ENCODE measurements around the gene NKAIN2.

NKAIN2 gene

DNA sequence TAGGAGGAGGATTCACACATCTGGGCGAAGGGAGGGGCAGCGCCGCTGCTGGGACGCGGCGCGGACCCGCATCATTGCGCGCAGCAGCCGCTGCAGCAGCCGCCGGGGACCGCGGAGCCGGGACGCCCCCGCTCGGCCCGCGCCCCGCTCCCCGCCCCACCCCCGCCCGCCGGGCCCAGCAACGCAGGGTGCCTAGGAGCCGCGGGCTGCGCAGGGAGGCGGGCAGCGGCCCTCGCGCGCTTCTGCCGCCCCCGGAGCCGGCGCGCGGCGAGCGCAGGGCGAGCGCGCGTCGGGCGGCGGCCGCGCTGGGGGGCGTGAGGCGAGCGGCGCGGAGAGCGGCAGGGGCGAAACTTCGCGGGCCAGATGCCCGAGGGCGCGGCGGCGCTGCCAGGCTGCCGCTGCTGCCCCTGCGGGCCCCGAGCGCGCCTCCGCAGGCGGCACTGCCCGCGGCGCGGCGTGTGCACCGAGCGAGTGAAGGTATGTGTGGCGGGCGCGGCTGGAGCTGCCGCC lies at the start of gene NKAIN2:
Gene NKAIN2, plus strand, starts transcription at position 362 of the 510 bp plus-strand sequence.
- no peak within 1 kb of the TSS for H3K9ac ChIP-seq (ENCODE audit: low read length in 2 of 2)
- H3K27ac ChIP-seq (ENCODE audit: low read length): no peak within 1 kb of the TSS
- peaks cover 6 to 22% of the 10 kb centered on the region in 2 donors for H3K27me3 ChIP-seq (ENCODE audit: control insufficient read depth in 1 of 2, insufficient read depth in 2 of 2, low read length in 2 of 2)
- H3K9me3 ChIP-seq (ENCODE audit: control insufficient read depth in 2 of 2, low read length in 2 of 2): no peaks in the 10 kb centered on the region
- H3K36me3 ChIP-seq (ENCODE audit: control insufficient read depth in 2 of 2, insufficient read depth in 2 of 2, low read length in 2 of 2): no peaks in the 10 kb centered on the region
- peaks cover 10% of the 10 kb centered on the region for H3K4me1 ChIP-seq (ENCODE audit: control insufficient read depth, insufficient read depth, low read length)
- peak within 1 kb of the TSS; percentile 68 to 72 for H3K4me3 ChIP-seq (ENCODE audit: low read length in 2 of 2)

DNA sequence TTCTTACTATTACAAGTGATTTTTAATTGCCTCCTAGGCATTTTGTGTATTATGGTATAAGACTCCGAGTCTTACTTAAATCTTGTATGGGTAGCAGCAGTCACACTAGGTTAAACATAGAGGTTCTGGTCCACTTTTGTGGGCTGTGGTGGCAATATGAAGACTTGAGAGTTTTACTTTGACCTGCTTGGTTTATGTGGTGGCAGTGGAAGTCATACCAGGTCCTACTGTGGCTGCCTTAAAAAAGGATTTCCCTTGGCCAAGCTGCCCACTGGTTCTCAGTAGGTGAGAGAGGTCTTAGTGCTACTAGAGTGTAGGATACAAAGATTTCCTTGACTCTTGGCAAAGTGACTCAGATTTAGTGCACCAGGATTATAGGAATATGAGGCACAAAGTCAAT lies 44.2 kb upstream of the NKAIN2 start:
- Histone ChIP-seq H3K36me3 (ENCODE audit: control insufficient read depth in 2 of 2, insufficient read depth in 2 of 2, low read length in 2 of 2) (no peaks in the 10 kb centered on the region), H3K9me3 (ENCODE audit: control insufficient read depth in 2 of 2, low read length in 2 of 2) (no peaks in the 10 kb centered on the region), H3K27me3 (ENCODE audit: control insufficient read depth in 1 of 2, insufficient read depth in 2 of 2, low read length in 2 of 2) (no peaks in the 10 kb centered on the region), H3K27ac (ENCODE audit: low read length) (no peak overlapping the region), H3K4me1 (ENCODE audit: control insufficient read depth, insufficient read depth, low read length) (no peaks in the 10 kb centered on the region), H3K9ac (ENCODE audit: low read length in 2 of 2) (no peak overlapping the region), H3K4me3 (ENCODE audit: low read length in 2 of 2) (no peak overlapping the region)

DNA sequence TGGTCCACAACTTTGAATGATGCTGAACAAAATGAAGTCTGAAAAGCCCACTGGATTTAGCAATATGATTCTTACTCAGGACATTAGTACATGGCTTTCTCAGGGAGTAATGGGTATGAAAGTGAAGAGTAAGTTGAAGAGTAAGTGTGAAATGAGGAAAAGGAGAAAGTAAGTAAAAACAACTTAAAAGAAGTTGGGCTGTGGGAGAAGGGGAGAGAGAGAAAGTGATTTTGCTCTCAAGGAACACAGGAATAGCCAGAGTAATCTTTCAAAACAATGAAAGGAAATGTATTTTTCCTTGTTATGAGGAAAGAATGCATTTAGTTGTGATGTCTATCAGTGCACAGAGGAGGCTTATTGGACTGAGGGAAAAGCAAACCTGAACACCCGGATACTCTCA lies 39.8 kb upstream of the NKAIN2 start:
- no peak overlapping the region for H3K9ac ChIP-seq (ENCODE audit: low read length in 2 of 2)
- no peaks in the 10 kb centered on the region for H3K4me1 ChIP-seq (ENCODE audit: control insufficient read depth, insufficient read depth, low read length)
- no peak overlapping the region for H3K27ac ChIP-seq (ENCODE audit: low read length)
- no peaks in the 10 kb centered on the region for H3K27me3 ChIP-seq (ENCODE audit: control insufficient read depth in 1 of 2, insufficient read depth in 2 of 2, low read length in 2 of 2)
- no peaks in the 10 kb centered on the region for H3K36me3 ChIP-seq (ENCODE audit: control insufficient read depth in 2 of 2, insufficient read depth in 2 of 2, low read length in 2 of 2)
- no peaks in the 10 kb centered on the region for H3K9me3 ChIP-seq (ENCODE audit: control insufficient read depth in 2 of 2, low read length in 2 of 2)
- no peak overlapping the region for H3K4me3 ChIP-seq (ENCODE audit: low read length in 2 of 2)

DNA sequence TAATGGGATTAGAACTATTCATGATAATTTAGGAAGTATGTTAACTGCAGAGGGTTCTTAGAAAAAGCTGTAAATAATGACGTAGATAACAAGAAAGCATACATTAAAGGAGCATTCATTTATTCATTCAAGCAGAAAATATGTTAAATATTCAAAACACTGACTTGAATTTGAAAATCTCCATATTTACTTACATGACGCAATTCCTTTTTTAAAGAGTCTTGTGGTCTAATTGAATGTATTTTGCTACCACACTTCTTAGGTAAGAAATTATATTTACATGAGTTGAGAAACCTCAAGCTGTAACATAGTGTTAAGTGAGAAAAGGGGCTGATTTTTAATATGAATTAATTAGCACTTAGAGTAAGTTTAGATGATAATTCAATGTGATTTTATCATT lies 38.9 kb upstream of the NKAIN2 start:
- Histone ChIP-seq H3K9ac (ENCODE audit: low read length in 2 of 2) (no peak overlapping the region), H3K36me3 (ENCODE audit: control insufficient read depth in 2 of 2, insufficient read depth in 2 of 2, low read length in 2 of 2) (no peaks in the 10 kb centered on the region), H3K27me3 (ENCODE audit: control insufficient read depth in 1 of 2, insufficient read depth in 2 of 2, low read length in 2 of 2) (no peaks in the 10 kb centered on the region), H3K4me3 (ENCODE audit: low read length in 2 of 2) (no peak overlapping the region), H3K4me1 (ENCODE audit: control insufficient read depth, insufficient read depth, low read length) (no peaks in the 10 kb centered on the region), H3K9me3 (ENCODE audit: control insufficient read depth in 2 of 2, low read length in 2 of 2) (no peaks in the 10 kb centered on the region), H3K27ac (ENCODE audit: low read length) (no peak overlapping the region)

DNA sequence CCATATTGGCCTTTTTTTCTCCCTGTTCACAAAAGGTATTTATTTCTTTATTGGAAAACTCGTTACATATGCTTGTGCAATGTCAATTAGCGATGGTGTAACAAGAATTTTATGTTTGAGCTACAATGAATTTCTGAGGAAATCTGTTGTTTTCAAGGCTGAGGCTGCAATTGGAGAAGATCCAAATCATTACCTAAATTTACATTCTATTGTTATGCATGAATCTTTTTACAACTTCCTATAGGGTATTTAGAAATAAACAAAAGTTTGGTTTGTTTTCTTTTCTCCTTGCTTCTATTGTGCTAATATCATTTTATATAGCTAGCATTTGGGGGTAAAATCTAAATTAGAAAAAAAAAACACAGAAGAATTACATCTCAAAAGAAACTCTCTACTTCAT lies 34.7 kb upstream of the NKAIN2 start:
- H3K36me3 ChIP-seq (ENCODE audit: control insufficient read depth in 2 of 2, insufficient read depth in 2 of 2, low read length in 2 of 2): no peaks in the 10 kb centered on the region
- H3K27ac ChIP-seq (ENCODE audit: low read length): no peak overlapping the region
- H3K4me3 ChIP-seq (ENCODE audit: low read length in 2 of 2): no peak overlapping the region
- H3K9ac ChIP-seq (ENCODE audit: low read length in 2 of 2): no peak overlapping the region
- H3K4me1 ChIP-seq (ENCODE audit: control insufficient read depth, insufficient read depth, low read length): no peaks in the 10 kb centered on the region
- H3K9me3 ChIP-seq (ENCODE audit: control insufficient read depth in 2 of 2, low read length in 2 of 2): no peaks in the 10 kb centered on the region
- no peaks in the 10 kb centered on the region for H3K27me3 ChIP-seq (ENCODE audit: control insufficient read depth in 1 of 2, insufficient read depth in 2 of 2, low read length in 2 of 2)

DNA sequence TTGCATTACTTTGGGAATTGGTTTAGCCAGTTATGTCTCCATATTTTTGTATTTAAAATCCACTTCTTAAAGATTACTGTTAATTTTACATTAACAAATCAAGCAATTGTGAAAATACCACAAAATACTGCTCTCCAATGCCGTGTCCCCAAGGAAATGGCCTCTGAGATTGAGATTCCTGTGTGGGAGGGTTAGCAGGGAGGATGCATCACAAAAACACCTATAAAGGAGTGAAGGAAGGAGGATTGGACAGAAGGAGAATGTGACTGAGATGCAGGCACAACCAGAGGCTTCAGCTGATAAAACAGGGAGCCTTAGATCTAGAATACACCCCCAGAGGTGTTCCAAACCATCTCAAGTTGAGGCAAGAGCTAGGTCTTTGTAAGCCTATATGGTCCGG lies 34.2 kb upstream of the NKAIN2 start:
- no peaks in the 10 kb centered on the region for H3K27me3 ChIP-seq (ENCODE audit: control insufficient read depth in 1 of 2, insufficient read depth in 2 of 2, low read length in 2 of 2)
- no peak overlapping the region for H3K4me3 ChIP-seq (ENCODE audit: low read length in 2 of 2)
- no peak overlapping the region for H3K27ac ChIP-seq (ENCODE audit: low read length)
- no peak overlapping the region for H3K9ac ChIP-seq (ENCODE audit: low read length in 2 of 2)
- H3K36me3 ChIP-seq (ENCODE audit: control insufficient read depth in 2 of 2, insufficient read depth in 2 of 2, low read length in 2 of 2): no peaks in the 10 kb centered on the region
- no peaks in the 10 kb centered on the region for H3K4me1 ChIP-seq (ENCODE audit: control insufficient read depth, insufficient read depth, low read length)
- H3K9me3 ChIP-seq (ENCODE audit: control insufficient read depth in 2 of 2, low read length in 2 of 2): no peaks in the 10 kb centered on the region

DNA sequence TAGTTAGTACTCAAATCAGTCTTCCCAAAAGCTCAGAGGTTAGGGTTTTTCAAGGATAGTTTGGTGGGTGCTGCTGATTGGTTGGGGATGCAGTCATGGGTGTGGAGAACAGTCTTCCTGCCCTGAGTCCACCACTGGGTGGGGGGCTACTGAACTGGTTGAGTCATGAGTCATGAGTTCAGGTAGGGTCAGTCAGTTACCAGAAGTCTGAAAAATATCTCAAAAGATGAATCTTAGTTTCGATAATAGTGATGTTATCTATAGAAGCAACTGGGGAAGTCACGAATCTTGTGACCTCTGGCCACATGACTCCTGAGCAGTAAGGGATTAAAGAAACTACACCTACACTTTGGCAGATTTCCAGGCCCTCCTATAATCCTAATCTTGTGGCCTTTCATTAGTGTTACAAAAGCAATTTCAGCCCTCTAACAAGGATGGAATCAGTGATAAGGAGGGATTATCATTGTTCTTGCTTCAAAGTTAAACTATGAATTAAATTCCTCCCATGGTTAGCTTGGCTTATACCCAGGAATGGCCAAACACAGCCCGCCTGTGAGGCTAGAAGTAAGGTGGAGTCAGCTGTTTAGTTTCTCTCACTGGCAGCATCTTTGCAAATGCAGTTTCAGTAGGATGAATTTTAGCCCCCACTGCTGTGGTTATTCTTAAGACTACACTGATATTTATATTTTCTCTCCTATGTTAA lies 33.3 kb upstream of the NKAIN2 start:
- Histone ChIP-seq H3K27me3 (ENCODE audit: control insufficient read depth in 1 of 2, insufficient read depth in 2 of 2, low read length in 2 of 2) (no peaks in the 10 kb centered on the region), H3K36me3 (ENCODE audit: control insufficient read depth in 2 of 2, insufficient read depth in 2 of 2, low read length in 2 of 2) (no peaks in the 10 kb centered on the region), H3K9ac (ENCODE audit: low read length in 2 of 2) (no peak overlapping the region), H3K4me3 (ENCODE audit: low read length in 2 of 2) (no peak overlapping the region), H3K9me3 (ENCODE audit: control insufficient read depth in 2 of 2, low read length in 2 of 2) (no peaks in the 10 kb centered on the region), H3K4me1 (ENCODE audit: control insufficient read depth, insufficient read depth, low read length) (no peaks in the 10 kb centered on the region), H3K27ac (ENCODE audit: low read length) (no peak overlapping the region)

DNA sequence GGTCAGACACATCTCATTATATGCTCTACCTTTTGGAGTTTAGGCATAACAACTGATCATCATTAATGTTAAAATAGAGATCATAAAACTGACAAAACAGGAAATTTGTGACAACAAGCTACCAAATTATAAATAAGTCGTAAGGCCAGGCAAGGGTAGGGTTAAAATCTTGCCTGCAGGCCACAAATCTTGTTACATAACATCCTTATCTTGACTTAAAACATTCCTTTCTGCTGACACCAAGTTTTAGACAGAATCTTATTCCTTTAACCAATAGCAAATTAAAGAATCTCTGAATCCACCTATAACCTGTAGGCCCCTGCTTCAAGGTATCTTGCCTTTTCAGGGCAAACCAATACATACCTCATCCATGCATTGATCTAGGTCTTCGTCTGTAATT lies 32.5 kb upstream of the NKAIN2 start:
- no peak overlapping the region for H3K9ac ChIP-seq (ENCODE audit: low read length in 2 of 2)
- H3K27ac ChIP-seq (ENCODE audit: low read length): no peak overlapping the region
- H3K27me3 ChIP-seq (ENCODE audit: control insufficient read depth in 1 of 2, insufficient read depth in 2 of 2, low read length in 2 of 2): no peaks in the 10 kb centered on the region
- no peak overlapping the region for H3K4me3 ChIP-seq (ENCODE audit: low read length in 2 of 2)
- H3K36me3 ChIP-seq (ENCODE audit: control insufficient read depth in 2 of 2, insufficient read depth in 2 of 2, low read length in 2 of 2): no peaks in the 10 kb centered on the region
- H3K9me3 ChIP-seq (ENCODE audit: control insufficient read depth in 2 of 2, low read length in 2 of 2): no peaks in the 10 kb centered on the region
- H3K4me1 ChIP-seq (ENCODE audit: control insufficient read depth, insufficient read depth, low read length): no peaks in the 10 kb centered on the region

DNA sequence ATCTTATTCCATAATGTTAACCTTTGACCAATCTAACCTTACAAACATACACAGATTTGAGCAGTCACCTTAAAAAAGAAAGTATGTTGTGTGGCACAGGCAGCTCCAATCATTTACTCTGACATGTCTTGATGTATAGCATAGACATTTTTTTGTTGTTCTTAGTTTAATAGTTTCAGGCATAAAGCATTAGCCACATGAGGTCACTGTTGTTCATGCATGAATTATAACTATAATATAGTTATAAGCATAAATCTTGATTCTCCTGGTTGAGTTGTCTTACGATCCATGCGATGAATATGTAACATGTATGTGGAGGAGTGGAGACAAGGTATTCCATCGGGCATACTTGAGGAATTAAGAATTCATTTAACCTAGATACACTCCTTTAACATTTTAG lies 26.1 kb upstream of the NKAIN2 start:
- no peaks in the 10 kb centered on the region for H3K4me1 ChIP-seq (ENCODE audit: control insufficient read depth, insufficient read depth, low read length)
- H3K27me3 ChIP-seq (ENCODE audit: control insufficient read depth in 1 of 2, insufficient read depth in 2 of 2, low read length in 2 of 2): no peaks in the 10 kb centered on the region
- no peak overlapping the region for H3K27ac ChIP-seq (ENCODE audit: low read length)
- H3K9ac ChIP-seq (ENCODE audit: low read length in 2 of 2): no peak overlapping the region
- H3K9me3 ChIP-seq (ENCODE audit: control insufficient read depth in 2 of 2, low read length in 2 of 2): no peaks in the 10 kb centered on the region
- H3K4me3 ChIP-seq (ENCODE audit: low read length in 2 of 2): no peak overlapping the region
- H3K36me3 ChIP-seq (ENCODE audit: control insufficient read depth in 2 of 2, insufficient read depth in 2 of 2, low read length in 2 of 2): no peaks in the 10 kb centered on the region

DNA sequence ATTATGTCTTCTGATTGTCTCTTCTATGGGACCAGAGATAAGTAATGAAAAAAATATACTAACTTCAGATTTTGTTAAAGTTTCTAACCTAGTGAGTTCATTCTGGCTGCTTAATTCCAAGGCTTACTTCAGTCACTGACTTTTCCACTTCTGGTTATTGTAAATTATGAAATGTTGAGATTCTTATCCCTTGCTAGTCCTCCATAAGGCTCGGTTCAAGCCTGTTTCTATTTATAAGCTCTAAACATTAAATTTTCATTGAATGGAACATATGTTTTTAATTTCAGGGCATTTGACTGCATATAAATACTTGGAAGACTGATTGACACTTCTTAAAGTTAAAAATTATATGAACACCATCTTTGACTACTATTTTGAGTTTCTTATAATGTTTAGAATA lies 23.6 kb upstream of the NKAIN2 start:
- H3K4me1 ChIP-seq (ENCODE audit: control insufficient read depth, insufficient read depth, low read length): no peaks in the 10 kb centered on the region
- no peak overlapping the region for H3K9ac ChIP-seq (ENCODE audit: low read length in 2 of 2)
- no peak overlapping the region for H3K4me3 ChIP-seq (ENCODE audit: low read length in 2 of 2)
- H3K27me3 ChIP-seq (ENCODE audit: control insufficient read depth in 1 of 2, insufficient read depth in 2 of 2, low read length in 2 of 2): no peaks in the 10 kb centered on the region
- no peak overlapping the region for H3K27ac ChIP-seq (ENCODE audit: low read length)
- H3K9me3 ChIP-seq (ENCODE audit: control insufficient read depth in 2 of 2, low read length in 2 of 2): no peaks in the 10 kb centered on the region
- no peaks in the 10 kb centered on the region for H3K36me3 ChIP-seq (ENCODE audit: control insufficient read depth in 2 of 2, insufficient read depth in 2 of 2, low read length in 2 of 2)

DNA sequence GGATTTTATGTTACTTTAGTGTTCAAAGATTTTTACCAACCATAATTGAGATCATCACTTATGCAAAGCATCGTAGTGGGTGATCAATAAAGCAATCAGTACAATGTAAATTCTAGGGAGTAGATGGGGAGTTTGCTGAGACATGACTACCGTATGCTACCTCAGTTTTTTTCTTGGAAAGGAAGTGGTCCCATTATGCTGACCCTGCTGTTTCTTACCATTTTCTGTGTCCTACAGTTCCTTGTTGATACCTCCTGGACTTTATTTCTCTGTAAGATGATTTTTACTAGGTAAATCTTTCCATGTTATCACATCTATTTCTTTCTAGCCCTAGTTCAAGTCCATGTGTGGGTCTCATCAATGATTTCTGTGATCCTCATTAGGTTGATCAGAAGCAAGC lies 19.3 kb upstream of the NKAIN2 start:
- Histone ChIP-seq H3K9ac (ENCODE audit: low read length in 2 of 2) (no peak overlapping the region), H3K4me1 (ENCODE audit: control insufficient read depth, insufficient read depth, low read length) (no peaks in the 10 kb centered on the region), H3K27ac (ENCODE audit: low read length) (no peak overlapping the region), H3K27me3 (ENCODE audit: control insufficient read depth in 1 of 2, insufficient read depth in 2 of 2, low read length in 2 of 2) (no peaks in the 10 kb centered on the region), H3K9me3 (ENCODE audit: control insufficient read depth in 2 of 2, low read length in 2 of 2) (no peaks in the 10 kb centered on the region), H3K36me3 (ENCODE audit: control insufficient read depth in 2 of 2, insufficient read depth in 2 of 2, low read length in 2 of 2) (no peaks in the 10 kb centered on the region), H3K4me3 (ENCODE audit: low read length in 2 of 2) (no peak overlapping the region)
